Measurements from ENCODE around the gene DDX55. TPM values are rescaled to one million over a fixed set of nuclear protein-coding genes. Genes with fewer than 3 reads are reported as not detected.

Gene DDX55
- 29.5 and 37.0 TPM in 2 replicates for total RNA-seq (2016; rRNA removed; fragmentation: Illumina TruSeq; extraction: Trizol)
- 8.9 and 10.0 TPM in 2 replicates for total RNA-seq (2016; cell fraction: cytosol; rRNA removed; fragmentation: Illumina TruSeq; extraction: Trizol; ENCODE audit: low read depth)
- 26.9 and 38.3 TPM in 2 replicates for total RNA-seq (2016; cell fraction: insoluble cytoplasmic fraction; rRNA removed; fragmentation: Illumina TruSeq; extraction: Trizol)
- total RNA-seq (2016; cell fraction: membrane; rRNA removed; fragmentation: Illumina TruSeq; extraction: Trizol) = 15.6 and 16.1 TPM in 2 replicates
- 35.7 and 44.5 TPM in 2 replicates for total RNA-seq (2016; cell fraction: nucleus; rRNA removed; fragmentation: Illumina TruSeq; extraction: Trizol)
- polyA plus RNA-seq (2011; rRNA removed) = 21.1 and 22.2 TPM in 2 replicates
- 14.7 and 16.6 TPM in 2 replicates for polyA plus RNA-seq (2011; cell fraction: cytosol; rRNA removed)
- 51.9 and 61.7 TPM in 2 replicates for polyA plus RNA-seq (2011; cell fraction: nucleus; rRNA removed)
- 18.1 and 19.2 TPM in 2 replicates for polyA plus RNA-seq (2012)
- 2.9 and 3.0 TPM in 2 replicates for polyA plus RNA-seq (2016; cell fraction: cytosol; fragmentation: Illumina TruSeq; extraction: Trizol; ENCODE audit: low read depth)
- polyA plus RNA-seq (2016; cell fraction: insoluble cytoplasmic fraction; fragmentation: Illumina TruSeq; extraction: Trizol; ENCODE audit: low read depth) = 28.1 and 28.8 TPM in 2 replicates
- 6.4 and 7.9 TPM in 2 replicates for polyA plus RNA-seq (2016; cell fraction: membrane; fragmentation: Illumina TruSeq; extraction: Trizol; ENCODE audit: low read depth)
- polyA plus RNA-seq (2016; cell fraction: nucleus; fragmentation: Illumina TruSeq; extraction: Trizol; ENCODE audit: insufficient read depth, low read depth) = 105 and 110 TPM in 2 replicates
- 19.8 and 42.6 TPM in 2 replicates for polyA minus RNA-seq (2011; rRNA and poly(A)+ RNA removed; ENCODE audit: low replicate concordance)
- 6.6 and 12.3 TPM in 2 replicates for polyA minus RNA-seq (2011; cell fraction: cytosol; rRNA and poly(A)+ RNA removed)
- polyA minus RNA-seq (2011; cell fraction: nucleus; rRNA and poly(A)+ RNA removed) = 42.1 and 43.8 TPM in 2 replicates
- Bru-seq, nascent RNA = percentile 86 among the genes with signal in this experiment
- percentile 89 among the genes with signal in this experiment for BruChase-seq, experiment 1, labeled RNA remaining after a 6-hour chase
- percentile 92 among the genes with signal in this experiment for BruChase-seq, experiment 2, labeled RNA remaining after a 2-hour chase
- long read RNA-seq, experiment 1, partial matches to known transcripts = 12 of 24 reads
- long read RNA-seq, experiment 1, other reads (novel, unspliced or antisense) = 8 of 24 reads
- long read RNA-seq, experiment 2, transcript DDX55-201 (14 exons, 2,654 nt) = major isoform, 6 of 24 reads
- long read RNA-seq, experiment 2, partial matches to known transcripts = 4 of 24 reads
- long read RNA-seq, experiment 2, other reads (novel, unspliced or antisense) = 14 of 24 reads

GRCh38 chr12:123601602-123602489, at the start of gene DDX55:
DDX55 (plus strand) TSS chr12:123602099; CDS start chr12:123602149, 50 bp downstream.
- whole genome bisulfite sequencing (ENCODE audit: low lambda C conversion rate) = 0% methylated on average over 18 of the region's 81 CpGs
- peak within 1 kb of the TSS; percentile 97 for H3K27ac ChIP-seq (ENCODE audit: extremely low read length, insufficient read depth, low read length)
- intact Hi-C loops (cut with micrococcal nuclease; ENCODE audit: unreplicated experiment) = no loop called here
- H2AFZ ChIP-seq (ENCODE audit: low read length) = no peak within 1 kb of the TSS
- CTCF ChIA-PET (ENCODE audit: low intra/inter-chr PET ratio, low total read pairs) = interaction anchor here (0.9 kb wide), 1 partner anchor 61 kb away, joined by 4 read pairs; no protein-coding TSS in a partner anchor
- H4K20me1 ChIP-seq (ENCODE audit: insufficient read depth, low read length) = no peaks in the 10 kb centered on the region
- FAIRE-seq = no peak
- no peaks in the 10 kb centered on the region for H3K9me3 ChIP-seq (ENCODE audit: low read length)
- H3K4me1 ChIP-seq (ENCODE audit: insufficient read depth, low read length) = peaks cover 29% of the 10 kb centered on the region
- peak; percentile 92 for ATAC-seq
- H3K27me3 ChIP-seq (ENCODE audit: control insufficient read depth in 1 of 2, insufficient read depth in 2 of 2, low read length in 2 of 2) = no peaks in the 10 kb centered on the region
- in situ Hi-C loops (cut with HindIII; ENCODE audit: extremely low pct_ligation_motif_present, low pct_unique_long_range_greater_than_20kb) = no loop called here
- peak within 1 kb of the TSS; percentile 99 for H3K4me2 ChIP-seq (ENCODE audit: low read depth, low read length)
- peak within 1 kb of the TSS; percentile 93 to 100 (median 93) for H3K4me3 ChIP-seq (replicated peaks in 1 of 3; ENCODE audit: insufficient read depth in 1 of 3, low read depth in 2 of 3, low read length in 3 of 3)
- peaks cover 15 to 42% of the 10 kb centered on the region in 2 experiments for H3K36me3 ChIP-seq (replicated peaks in 1 of 2; ENCODE audit: control insufficient read depth in 1 of 2, insufficient read depth in 2 of 2, low read length in 2 of 2)
- H3K79me2 ChIP-seq (ENCODE audit: insufficient read depth, low read length) = peaks cover 44% of the 10 kb centered on the region
- POLR2A ChIA-PET = interaction anchor here (0.7 to 2.5 kb wide), 8 partner anchors 11 to 369 kb away, joined by 3 to 10 read pairs (median 6); partner anchors contain the start of genes KMT5A, MPHOSPH9, MTRFR and SNRNP35
- BruUV-seq (replicated peaks) = TSS peak; percentile 87
- DNase-seq (ENCODE audit: low spot score) = peak; percentile 73
- peak within 1 kb of the TSS; percentile 97 for H3K9ac ChIP-seq (ENCODE audit: insufficient read depth, low read depth, low read length)
- peak; percentile 91 for TF ChIP-seq ZNF709 (CRISPR knock-in tag; IDR thresholded peaks at IDR 0.05)
- peak; percentile 74; the same call in 1 of the 2 replicates for TF ChIP-seq CENPT (CRISPR knock-in tag; IDR thresholded peaks at IDR 0.05; ENCODE audit: low read depth)
- peak; percentile 80 for TF ChIP-seq ESRRA (CRISPR knock-in tag; IDR thresholded peaks at IDR 0.05; ENCODE audit: low read depth)
- no peak; the same call in 1 of the 2 replicates for TF ChIP-seq ZNF142 (CRISPR knock-in tag; IDR thresholded peaks at IDR 0.05)
- TF ChIP-seq ZBTB1 (CRISPR knock-in tag; IDR thresholded peaks at IDR 0.05; ENCODE audit: borderline replicate concordance) = peak; percentile 33; the same call in 1 of the 2 replicates
- no peak for TF ChIP-seq HOMEZ (CRISPR knock-in tag; IDR thresholded peaks at IDR 0.05; ENCODE audit: low read depth)
- peak; percentile 88 for TF ChIP-seq KLF15 (CRISPR knock-in tag; IDR thresholded peaks at IDR 0.05; ENCODE audit: borderline replicate concordance)
- peak; percentile 13; the same call in 1 of the 2 replicates for TF ChIP-seq GATA4 (IDR thresholded peaks at IDR 0.05; ENCODE audit: borderline replicate concordance, low read depth)
- TF ChIP-seq ZNF790 (CRISPR knock-in tag; IDR thresholded peaks at IDR 0.05; ENCODE audit: borderline replicate concordance) = peak; percentile 97

All from HepG2 (cell line).